Epithelial cell of proximal tubule (primary cell): ENCODE measurements around the gene CXXC5. TPM values are rescaled to one million over a fixed set of nuclear protein-coding genes. Genes with fewer than 3 reads are reported as not detected.
A peak's percentile ranks its signal among the peaks of the same experiment; 100 is the strongest.

Source experiments
- DNase-seq: peaks from one replicate; pipeline ENCODE4 v3.0.0-alpha.2; 2011; ENCODE audit warnings: low read depth
- H3K4me3 ChIP-seq: 2 replicates; pipeline ENCODE4 v1.5.1; 2011; ENCODE audit warnings: low read depth, mild to moderate bottlenecking, low read length
- total RNA-seq: library from RNA; depleted of rRNA; stranded (reverse); fragments of >200 nt; gene quantifications from 2 replicates; pipeline ENCODE4 v1.2.3, GENCODE V29; 2015
- TF ChIP-seq, protein P1 (sequence below): conservative IDR thresholded peaks from 2 replicates; pipeline ENCODE4 v1.5.1; 2012; ENCODE audit warnings: low read depth, mild to moderate bottlenecking, low read length

CXXC5 gene
- total RNA-seq, 1 donor from 2014 or later = 56.4 TPM

- TF ChIP-seq, protein P1, sequence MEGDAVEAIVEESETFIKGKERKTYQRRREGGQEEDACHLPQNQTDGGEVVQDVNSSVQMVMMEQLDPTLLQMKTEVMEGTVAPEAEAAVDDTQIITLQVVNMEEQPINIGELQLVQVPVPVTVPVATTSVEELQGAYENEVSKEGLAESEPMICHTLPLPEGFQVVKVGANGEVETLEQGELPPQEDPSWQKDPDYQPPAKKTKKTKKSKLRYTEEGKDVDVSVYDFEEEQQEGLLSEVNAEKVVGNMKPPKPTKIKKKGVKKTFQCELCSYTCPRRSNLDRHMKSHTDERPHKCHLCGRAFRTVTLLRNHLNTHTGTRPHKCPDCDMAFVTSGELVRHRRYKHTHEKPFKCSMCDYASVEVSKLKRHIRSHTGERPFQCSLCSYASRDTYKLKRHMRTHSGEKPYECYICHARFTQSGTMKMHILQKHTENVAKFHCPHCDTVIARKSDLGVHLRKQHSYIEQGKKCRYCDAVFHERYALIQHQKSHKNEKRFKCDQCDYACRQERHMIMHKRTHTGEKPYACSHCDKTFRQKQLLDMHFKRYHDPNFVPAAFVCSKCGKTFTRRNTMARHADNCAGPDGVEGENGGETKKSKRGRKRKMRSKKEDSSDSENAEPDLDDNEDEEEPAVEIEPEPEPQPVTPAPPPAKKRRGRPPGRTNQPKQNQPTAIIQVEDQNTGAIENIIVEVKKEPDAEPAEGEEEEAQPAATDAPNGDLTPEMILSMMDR = no peak
- no peak overlapping the region for H3K4me3 ChIP-seq
- DNase-seq = no peak
Measured at GRCh38 chr5:139704748-139705147, 56.6 kb downstream of the CXXC5 start.

GRCh38 chr5:139705191-139705590, 57.0 kb downstream of the CXXC5 start:
- TF ChIP-seq, protein P1 = no peak
- H3K4me3 ChIP-seq = no peak overlapping the region
- DNase-seq = no peak

- TF ChIP-seq, protein P1 = no peak
Measured at GRCh38 chr5:139705655-139706587, 57.8 kb downstream of the CXXC5 start.

GRCh38 chr5:139707445-139708003, 59.4 kb downstream of the CXXC5 start:
- H3K4me3 ChIP-seq = no peak overlapping the region
- DNase-seq = no peak
- TF ChIP-seq, protein P1 = no peak

More at GRCh38 chr5:139705655-139706587, 57.8 kb downstream of the CXXC5 start:
- no peak overlapping the region for H3K4me3 ChIP-seq
- no peak for DNase-seq

DNA sequence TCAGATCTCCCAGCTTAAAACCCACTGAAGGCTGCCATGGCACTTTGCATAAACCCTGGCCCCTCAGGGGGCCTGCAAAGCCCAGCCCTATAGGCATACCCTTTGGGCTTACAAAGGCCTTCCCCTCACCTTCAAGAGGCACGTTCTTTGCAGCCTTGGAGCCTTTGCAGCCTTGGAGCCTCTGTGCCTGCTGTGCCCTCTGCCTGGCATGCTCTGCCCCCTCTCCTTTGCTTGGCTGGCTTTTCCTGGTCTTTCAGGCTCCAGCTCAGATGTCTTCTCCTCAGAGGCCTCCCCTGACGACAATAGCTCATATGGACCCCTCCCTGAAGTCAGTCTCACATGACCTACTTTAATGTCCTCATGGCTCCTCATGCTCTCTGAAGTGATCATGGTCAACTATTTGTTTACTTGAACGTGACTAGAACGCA, 60.3 kb downstream of the CXXC5 start:
- TF ChIP-seq, protein P1 = no peak
- H3K4me3 ChIP-seq = no peak overlapping the region
- DNase-seq = no peak

- TF ChIP-seq, protein P1 = no peak
- H3K4me3 ChIP-seq = peak overlapping the region; percentile 43
- peak; percentile 23 for DNase-seq
Measured at GRCh38 chr5:139708877-139709581, 60.9 kb downstream of the CXXC5 start.
